Testis (tissue), 2 donors: ENCODE results near the gene NAT14.

Experiments used
- CTCF ChIP-seq, 3 experiments: fragments of 450-650 bp in 2 of 3; fragments of 200-600 bp in 1 of 3; sonication (generic) in 1 of 3; IDR thresholded peaks; one replicate each; pipeline ENCODE4 v1.5.1; 2016 to 2019; ENCODE audit warnings: antibody characterized with exemption in 3 of 3, mild to moderate bottlenecking in 2 of 3, moderate library complexity in 1 of 3
- POLR2A ChIP-seq: fragments of 450-650 bp; IDR thresholded peaks from one replicate; pipeline ENCODE4 v1.6.1; 2017; ENCODE audit warnings: antibody characterized with exemption, mild to moderate bottlenecking, moderate library complexity

GRCh38 chr19:55516878-55517620 is 32.1 kb downstream of the NAT14 start:
- peak; percentile 75 to 96 (median 87) for TF ChIP-seq CTCF (IDR thresholded peaks at IDR 0.05)
- no peak for TF ChIP-seq POLR2A
